Heart right ventricle (tissue), 16 donors: ENCODE results near the gene ACSL5. TPM values are rescaled to one million over a fixed set of nuclear protein-coding genes. Genes with fewer than 3 reads are reported as not detected.
A peak's percentile ranks its signal among the peaks of the same experiment; 100 is the strongest.
"Not testable (repeated sequence)": the region's sequence is repeated elsewhere in the genome, so short reads cannot be mapped to it uniquely, and the experiment has no call there.

Experiments
- ATAC-seq, 8 donors: fragments of 200-7000 bp; cut with Tn5 transposase; one replicate each; pipeline ENCODE4 v1.9.1; 2020; ENCODE audit warnings: mild to moderate bottlenecking in 8 of 8, moderate library complexity in 8 of 8, moderate number of reproducible peaks in 1 of 8
- DNase-seq, 2 donors: peaks; one replicate each; pipeline ENCODE4 v3.0.0-alpha.2; 2020
- H3K27ac ChIP-seq, 10 donors: fragments of 200-600 bp; sonication (generic) in 2 of 10; one replicate each; pipeline versions ENCODE4 v1.5.0 to v1.8.0; 2020 to 2022; ENCODE audit warnings: mild to moderate bottlenecking in 3 of 10
- H3K27me3 ChIP-seq, 7 donors: fragments of 200-600 bp; one replicate each; pipeline ENCODE4 v1.8.0; 2021 to 2022; ENCODE audit warnings: mild to moderate bottlenecking in 2 of 7
- H3K36me3 ChIP-seq, 9 donors: fragments of 200-600 bp; sonication (generic) in 1 of 9; one replicate each; pipeline versions ENCODE4 v1.5.0 to v1.8.0; 2020 to 2022; ENCODE audit warnings: mild to moderate bottlenecking in 2 of 9
- H3K4me1 ChIP-seq, 9 donors: fragments of 200-600 bp; sonication (generic) in 1 of 9; one replicate each; pipeline versions ENCODE4 v1.5.0 to v1.8.0; 2020 to 2022; ENCODE audit warnings: mild to moderate bottlenecking in 4 of 9
- H3K4me3 ChIP-seq, 10 donors: fragments of 200-600 bp; sonication (generic) in 2 of 10; one replicate each; pipeline versions ENCODE4 v1.5.0 to v1.8.0; 2020 to 2022; ENCODE audit warnings: mild to moderate bottlenecking in 7 of 10, moderate library complexity in 2 of 10
- H3K9me3 ChIP-seq, 11 donors: fragments of 200-600 bp in 10 of 11; sonication (generic) in 2 of 11; one replicate each; pipeline versions ENCODE4 v1.5.0 to v1.8.0; 2013 to 2022; ENCODE audit warnings: mild to moderate bottlenecking in 2 of 11, control low read depth in 1 of 11, moderate library complexity in 1 of 11
- WGBS, 2 donors: extraction: QIAGEN DNeasy Blood & Tissue Kit; methylation state at CpG; one replicate each; pipeline ENCODE4 v1.1.7; 2013; ENCODE audit warnings: inconsistent platforms in 1 of 2; 5-methylcytosine and 5-hydroxymethylcytosine counted together
- intact Hi-C, 10 donors: fragments of 100-400 bp; cut with DNase I; formaldehyde crosslinking; loops; one replicate each; pipeline versions ENCODE4 v1.11.1 to v1.14.2; 2022
- polyA plus RNA-seq, 2 donors: library from polyadenylated mRNA; stranded (reverse); fragments of 200-250 nt; gene quantifications; one replicate each; pipeline ENCODE4 v1.2.3, GENCODE V29; 2013
- total RNA-seq, 10 donors: library from RNA; stranded (reverse); fragmentation: NEBNext Ultra II Directional in 3 of 10; extraction: Animal tissue kit (Norgen Biotek cat#: 25700) in 3 of 10; gene quantifications; one replicate each; pipeline versions ENCODE4 v1.2.1 to v1.2.4, GENCODE V29; 2021 to 2023
- TF ChIP-seq, protein P1 (sequence below), 9 donors: fragments of 200-600 bp; sonication (generic) in 2 of 9; IDR thresholded peaks; one replicate each; pipeline versions ENCODE4 v1.5.0 to v1.8.0; 2021 to 2022; ENCODE audit warnings: antibody characterized with exemption in 9 of 9, mild to moderate bottlenecking in 5 of 9, moderate library complexity in 1 of 9
- donor health status: Arrhythmogenic right ventricular cardiomyopathy.
- donor health status: ischemic (EF 13 %, LVEDD 7.1; RV severe dilation, severe dysfunction).
- donor health status: healthy with polysubstance abuse.
- donor health status: DM: no; HTN: yes; CAD: no.
- donor health status: DM: no; HTN: no; CAD: no.
- donor health status: ischemic (EF 25% LVEDD 6.9; RV normal size, moderate dysfunction).
- donor health status: ischemic (EF 25% LVEDD 5.7; RV mildly dilated, moderate dysfunction).
- donor health status: healthy.
- donor health status: DM: yes; HTN: yes; CAD: no.
- donor health status: Ischemic cardiomyopathy.
- donor health status: ischemic (EF 35%, LVEDD 5.7; RV mildly dilated, moderate dysfunction).
- donor health status: nonischemic (EF 11% LVEDD 7.7; RV severe dilation, severe dysfunction).
- donor health status: DM: yes; HTN: yes; CAD: no.
- donor health status: PGD.
- donor health status: ischemic (EF 29% LVEDD 5.4; RV normal size, mild dysfunction).
- donor health status: nonischemic (EF 23%, LVEDD 6.1; RV moderate dilation, normal function).

The ACSL5 gene
- total and polyA plus RNA-seq, 12 donors = 3.1 to 17.4 (median 6.6) TPM

DNA sequence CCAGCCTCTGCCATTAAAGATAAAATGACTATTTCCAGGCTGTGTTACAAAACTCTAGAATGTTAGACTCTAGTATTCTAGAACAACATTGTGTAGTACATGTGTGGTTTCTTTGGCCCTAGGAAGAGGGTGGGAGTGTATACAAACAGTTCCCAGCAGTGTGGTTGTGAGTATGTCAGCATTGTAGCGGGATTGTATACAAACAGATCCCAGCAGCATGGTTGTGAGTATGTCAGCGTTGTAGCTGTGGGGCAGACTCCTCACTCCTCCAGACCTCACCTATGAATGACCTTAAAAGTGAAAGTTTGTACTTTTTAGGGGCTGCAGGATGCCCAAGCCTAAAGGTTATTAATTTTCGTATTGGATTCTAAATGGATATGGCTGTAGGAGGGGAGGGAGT lies 6.9 kb upstream of the ACSL5 start:
- no peaks in the 10 kb centered on the region for H3K27me3 ChIP-seq
- intact Hi-C loops = loop anchor here in 1 of 10 donors (5.0 kb wide), 1 partner anchor 80 kb away; the partner anchor contains the start of genes VTI1A and ZDHHC6
- WGBS, 2 donors = 83 to 88% methylated on average over 3 of the region's 3 CpGs
- no peak overlapping the region for H3K4me3 ChIP-seq
- H3K9me3 ChIP-seq = no peaks in the 10 kb centered on the region
- ATAC-seq (no peak), DNase-seq (no peak)
- H3K36me3 ChIP-seq = no peaks in the 10 kb centered on the region
- peaks cover 11 to 30% (median 17%) of the 10 kb centered on the region in 9 donors for H3K4me1 ChIP-seq
- TF ChIP-seq, protein P1, sequence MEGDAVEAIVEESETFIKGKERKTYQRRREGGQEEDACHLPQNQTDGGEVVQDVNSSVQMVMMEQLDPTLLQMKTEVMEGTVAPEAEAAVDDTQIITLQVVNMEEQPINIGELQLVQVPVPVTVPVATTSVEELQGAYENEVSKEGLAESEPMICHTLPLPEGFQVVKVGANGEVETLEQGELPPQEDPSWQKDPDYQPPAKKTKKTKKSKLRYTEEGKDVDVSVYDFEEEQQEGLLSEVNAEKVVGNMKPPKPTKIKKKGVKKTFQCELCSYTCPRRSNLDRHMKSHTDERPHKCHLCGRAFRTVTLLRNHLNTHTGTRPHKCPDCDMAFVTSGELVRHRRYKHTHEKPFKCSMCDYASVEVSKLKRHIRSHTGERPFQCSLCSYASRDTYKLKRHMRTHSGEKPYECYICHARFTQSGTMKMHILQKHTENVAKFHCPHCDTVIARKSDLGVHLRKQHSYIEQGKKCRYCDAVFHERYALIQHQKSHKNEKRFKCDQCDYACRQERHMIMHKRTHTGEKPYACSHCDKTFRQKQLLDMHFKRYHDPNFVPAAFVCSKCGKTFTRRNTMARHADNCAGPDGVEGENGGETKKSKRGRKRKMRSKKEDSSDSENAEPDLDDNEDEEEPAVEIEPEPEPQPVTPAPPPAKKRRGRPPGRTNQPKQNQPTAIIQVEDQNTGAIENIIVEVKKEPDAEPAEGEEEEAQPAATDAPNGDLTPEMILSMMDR (IDR thresholded peaks at IDR 0.05) = no peak
- no peak overlapping the region for H3K27ac ChIP-seq

DNA sequence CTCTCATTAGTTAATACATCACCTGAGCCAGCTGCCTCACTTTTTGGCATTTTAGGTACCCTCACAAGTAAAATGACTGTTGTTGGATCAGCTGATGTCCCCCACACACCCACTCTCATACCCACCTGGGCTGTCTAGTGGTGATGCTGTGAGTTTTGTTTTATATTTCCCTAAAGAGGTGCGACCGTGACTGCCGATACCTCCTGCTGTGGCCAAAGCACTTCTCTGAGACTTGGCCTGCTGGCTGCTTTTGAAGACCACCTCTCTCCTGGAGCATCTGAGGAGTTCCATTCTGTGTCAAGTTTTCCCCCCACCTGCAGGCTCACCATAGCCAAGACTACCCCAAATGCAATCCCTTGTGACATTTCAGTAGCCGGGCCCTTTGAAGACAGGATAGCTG lies 6.4 kb upstream of the ACSL5 start:
- H3K27me3 ChIP-seq = no peaks in the 10 kb centered on the region
- H3K4me1 ChIP-seq = peaks cover 6 to 25% (median 11%) of the 10 kb centered on the region in 9 donors
- H3K27ac ChIP-seq = no peak overlapping the region
- no peak for DNase-seq
- TF ChIP-seq, protein P1 (IDR thresholded peaks at IDR 0.05) = no peak
- intact Hi-C loops = loop anchor here in 1 of 10 donors (5.0 kb wide), 1 partner anchor 80 kb away; the partner anchor contains the start of genes VTI1A and ZDHHC6
- H3K9me3 ChIP-seq = no peaks in the 10 kb centered on the region
- H3K36me3 ChIP-seq = no peaks in the 10 kb centered on the region
- WGBS, 2 donors = 91% methylated on average over 4 of the region's 4 CpGs
- no peak overlapping the region for H3K4me3 ChIP-seq
- ATAC-seq = no peak

DNA sequence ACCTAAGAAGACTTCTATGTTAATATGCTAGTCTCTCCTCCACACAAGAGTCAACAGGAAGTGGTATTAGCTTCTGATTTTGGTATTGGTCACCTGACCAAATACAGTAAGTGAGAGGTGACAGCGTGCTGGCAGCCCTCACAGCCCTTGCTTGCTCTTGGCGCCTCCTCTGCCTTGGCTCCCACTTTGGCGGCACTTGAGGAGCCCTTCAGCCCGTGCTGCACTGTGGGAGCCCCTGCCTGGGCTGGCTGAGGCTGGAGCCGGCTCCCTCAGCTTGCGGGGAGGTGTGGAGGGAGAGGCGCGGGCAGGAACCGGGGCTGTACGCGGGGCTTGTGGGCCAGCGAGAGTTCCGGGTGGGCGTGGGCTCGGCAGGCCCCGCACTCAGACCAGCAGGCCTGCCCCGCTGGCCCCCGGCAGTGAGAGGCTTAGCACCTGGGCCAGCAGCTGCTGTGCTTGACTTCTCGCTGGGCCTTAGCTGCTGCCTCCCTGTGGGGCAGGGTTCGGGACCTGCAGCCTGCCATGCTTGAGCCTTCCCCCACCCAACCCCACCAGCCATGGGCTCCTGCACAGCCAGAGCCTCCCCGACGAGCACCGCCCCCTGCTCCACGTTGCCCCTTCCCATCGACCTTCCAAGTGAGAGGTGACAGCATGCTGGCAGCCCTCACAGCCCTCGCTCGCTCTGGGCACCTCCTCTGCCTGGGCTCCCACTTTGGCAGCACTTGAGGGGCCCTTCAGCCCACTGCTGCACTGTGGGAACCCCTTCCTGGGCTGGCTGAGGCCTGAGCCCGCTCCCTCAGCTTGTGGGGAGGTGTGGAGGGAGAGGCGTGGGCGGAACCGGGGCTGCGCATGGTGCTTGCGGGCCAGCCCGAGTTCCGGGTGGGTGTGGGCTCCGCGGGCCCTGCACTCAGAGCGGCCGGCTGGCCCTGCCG lies 4.2 kb upstream of the ACSL5 start:
- H3K36me3 ChIP-seq = no peaks in the 10 kb centered on the region
- DNase-seq (no peak), ATAC-seq (no peak)
- H3K4me1 ChIP-seq = peaks cover 0 to 13% (median 3%) of the 10 kb centered on the region in 9 donors
- H3K27ac ChIP-seq = peak overlapping the region in 1 of 10 donors; percentile 31
- no peak overlapping the region for H3K4me3 ChIP-seq
- intact Hi-C loops = loop anchor here in 1 of 10 donors (5.0 kb wide), 1 partner anchor 78 kb away; the partner anchor contains the start of genes VTI1A and ZDHHC6
- H3K27me3 ChIP-seq = no peaks in the 10 kb centered on the region
- 92 to 94% methylated on average over 40 of the region's 40 CpGs for WGBS, 2 donors
- H3K9me3 ChIP-seq = no peaks in the 10 kb centered on the region
- TF ChIP-seq, protein P1 (IDR thresholded peaks at IDR 0.05) = no peak

DNA sequence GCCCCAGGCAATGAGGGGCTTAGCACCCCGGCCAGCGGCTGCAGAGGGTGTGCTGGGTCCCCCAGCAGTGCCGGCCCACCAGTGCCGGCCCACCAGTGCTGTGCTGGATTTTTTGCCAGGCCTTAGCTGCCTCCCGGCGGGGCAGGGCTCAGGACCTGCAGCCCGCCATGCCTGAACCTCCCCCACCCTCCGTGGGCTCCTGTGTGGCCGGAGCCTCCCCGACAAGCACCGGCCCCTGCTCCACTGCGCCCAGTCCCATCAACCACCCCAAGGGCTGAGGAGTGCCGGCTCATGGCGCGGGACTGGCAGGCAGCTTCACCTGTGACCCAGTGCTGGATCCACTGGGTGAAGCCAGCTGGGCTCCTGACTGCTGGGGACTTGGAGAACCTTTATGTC lies 3.5 kb upstream of the ACSL5 start:
- DNase-seq (no peak), ATAC-seq (no peak)
- no peaks in the 10 kb centered on the region for H3K36me3 ChIP-seq
- intact Hi-C loops = no loop called here
- H3K4me1 ChIP-seq = peaks cover 0 to 20% (median 8%) of the 10 kb centered on the region in 9 donors
- H3K27me3 ChIP-seq = no peaks in the 10 kb centered on the region
- WGBS, 2 donors = 97 to 98% methylated on average over 15 of the region's 15 CpGs
- no peak overlapping the region for H3K27ac ChIP-seq
- TF ChIP-seq, protein P1 (IDR thresholded peaks at IDR 0.05) = no peak
- H3K9me3 ChIP-seq = no peaks in the 10 kb centered on the region
- no peak overlapping the region for H3K4me3 ChIP-seq

DNA sequence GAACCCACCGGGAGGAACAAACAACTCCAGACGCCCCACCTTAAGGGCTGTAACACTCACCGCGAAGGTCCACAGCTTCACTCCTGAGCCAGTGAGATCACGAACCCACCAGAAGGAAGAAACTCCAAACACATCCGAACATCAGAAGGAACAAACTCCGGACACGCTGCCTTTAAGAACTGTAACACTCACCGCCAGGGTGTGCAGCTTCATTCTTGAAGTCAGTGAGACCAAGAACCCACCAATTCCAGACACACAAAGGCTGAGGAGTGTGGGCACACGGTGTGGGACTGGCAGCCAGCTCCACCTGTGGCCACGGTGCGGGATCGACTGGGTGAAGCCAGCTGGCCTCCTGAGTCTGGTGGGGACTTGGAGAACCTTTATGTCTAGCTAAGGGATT lies 2.6 kb upstream of the ACSL5 start:
- 94 to 96% methylated on average over 13 of the region's 13 CpGs for WGBS, 2 donors
- intact Hi-C loops, DNase-seq: not testable (repeated sequence)

DNA sequence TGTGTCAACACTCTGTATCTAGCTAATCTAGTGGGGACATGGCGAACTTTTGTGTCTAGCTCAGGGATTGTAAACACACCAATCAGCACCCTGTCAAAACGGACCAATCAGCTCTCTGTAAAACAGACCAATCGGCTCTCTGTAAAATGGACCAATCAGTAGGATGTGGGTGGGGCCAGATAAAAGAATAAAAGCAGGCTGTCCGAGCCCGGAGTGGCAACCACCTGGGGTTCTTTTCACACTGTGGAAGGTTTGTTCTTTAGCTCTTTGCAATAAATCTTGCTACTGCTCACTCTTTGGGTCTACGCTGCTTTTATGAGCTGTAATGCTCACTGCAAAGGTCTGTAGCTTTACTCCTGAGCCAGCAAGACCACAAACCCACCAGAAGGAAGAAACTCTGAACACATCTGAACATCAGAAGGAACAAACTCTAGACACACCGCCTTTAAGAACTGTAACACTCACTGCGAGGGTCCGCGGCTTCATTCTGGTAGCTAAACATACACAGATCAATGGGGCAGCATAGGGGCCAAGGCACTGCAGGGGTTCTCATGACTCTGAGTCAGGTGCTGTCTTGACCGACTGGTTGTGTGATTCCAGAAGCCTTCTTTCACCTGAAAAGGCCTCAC lies 1.6 kb upstream of the ACSL5 start:
- WGBS, 2 donors = 89% methylated on average over 11 of the region's 11 CpGs
- ATAC-seq, H3K4me3 ChIP-seq, H3K27ac ChIP-seq, H3K9me3 ChIP-seq, intact Hi-C loops, H3K36me3 ChIP-seq, DNase-seq, H3K27me3 ChIP-seq: not testable (repeated sequence)
- peaks cover 0 to 27% (median 19%) of the 10 kb centered on the region in 9 donors for H3K4me1 ChIP-seq

More for the DNA sequence above, 2.6 kb upstream of the ACSL5 start:
- H3K27ac ChIP-seq, H3K4me3 ChIP-seq, H3K36me3 ChIP-seq, H3K27me3 ChIP-seq, ATAC-seq, H3K9me3 ChIP-seq: not testable (repeated sequence)
- H3K4me1 ChIP-seq = peaks cover 0 to 19% (median 15%) of the 10 kb centered on the region in 9 donors
